Uterus (tissue), 4 donors: ENCODE measurements around the gene MUC5AC. TPM values are rescaled to one million over a fixed set of nuclear protein-coding genes. Genes with fewer than 3 reads are reported as not detected.

Experiments
- DNase-seq, 2 donors: peaks; one replicate each; pipeline ENCODE4 v3.0.0-alpha.2; 2019 to 2020
- H3K27ac ChIP-seq, 2 donors: fragments of 200-600 bp; sonication (generic); 1 replicate in 1 of 2; 2 replicates in 1 of 2; pipeline ENCODE4 v1.5.1; 2016 to 2018
- H3K27me3 ChIP-seq, 2 donors: fragments of 200-600 bp; sonication (generic); one replicate each; pipeline ENCODE4 v1.5.1; 2018 to 2019; ENCODE audit warnings: control low read depth in 1 of 2
- H3K36me3 ChIP-seq, 2 donors: fragments of 200-600 bp; sonication (generic); one replicate each; pipeline ENCODE4 v1.5.1; 2019; ENCODE audit warnings: control low read depth in 1 of 2
- H3K4me1 ChIP-seq, 2 donors: fragments of 200-600 bp; sonication (generic); one replicate each; pipeline ENCODE4 v1.5.1; 2018 to 2019; ENCODE audit warnings: control low read depth in 1 of 2
- H3K4me3 ChIP-seq, 2 donors: fragments of 200-600 bp; sonication (generic); 1 replicate in 1 of 2; 2 replicates in 1 of 2; pipeline ENCODE4 v1.5.1; 2018 to 2019; ENCODE audit warnings: mild to moderate bottlenecking in 1 of 2
- H3K9me3 ChIP-seq, 2 donors: fragments of 200-600 bp; sonication (generic); one replicate each; pipeline ENCODE4 v1.5.1; 2019; ENCODE audit warnings: control low read depth in 1 of 2
- CTCF ChIP-seq, 4 experiments: fragments of 200-600 bp in 2 of 4; fragments of 450-650 bp in 2 of 4; sonication (generic) in 2 of 4; IDR thresholded peaks; one replicate each; pipeline ENCODE4 v1.5.1; 2016 to 2019; ENCODE audit warnings: antibody characterized with exemption in 4 of 4, mild to moderate bottlenecking in 2 of 4, moderate library complexity in 1 of 4
- POLR2A ChIP-seq, 2 donors: fragments of 450-650 bp; IDR thresholded peaks; one replicate each; pipeline ENCODE4 v1.6.1; 2016; ENCODE audit warnings: antibody characterized with exemption in 2 of 2, mild to moderate bottlenecking in 1 of 2, moderate library complexity in 1 of 2
- intact Hi-C: fragments of 100-400 bp; cut with DNase I; formaldehyde crosslinking; loops from one replicate; pipeline ENCODE4 v1.15.1; 2023; ENCODE audit warnings: low total_unique reads
- total RNA-seq, 4 donors: library from RNA; depleted of rRNA in 3 of 4; stranded (reverse); fragments of >200 nt in 3 of 4; gene quantifications; one replicate each; pipeline versions ENCODE4 v1.1.0 to v1.2.4, GENCODE V29; 2014 to 2023
- donor health status: DM: yes; HTN: yes; CAD: no.

The MUC5AC gene
- total RNA-seq, 4 donors from 2014 or later: under 0.01 TPM; not detected in 3

- Histone ChIP-seq H3K9me3 (no peaks in the 10 kb centered on the region), H3K27ac (no peak overlapping the region), H3K27me3 (no peaks in the 10 kb centered on the region), H3K4me3 (no peak overlapping the region), H3K36me3 (no peaks in the 10 kb centered on the region), H3K4me1 (no peaks in the 10 kb centered on the region)
- DNase-seq: no peak
- intact Hi-C loops: no loop called here
- no peak for TF ChIP-seq CTCF (IDR thresholded peaks at IDR 0.05)
- TF ChIP-seq POLR2A (IDR thresholded peaks at IDR 0.05): no peak
These were observed 10.0 kb upstream of the MUC5AC start for GRCh38 chr11:1147792-1148191.

- DNase-seq: no peak
- intact Hi-C loops: no loop called here
These were observed 9.0 kb upstream of the MUC5AC start for GRCh38 chr11:1148752-1149180.

GRCh38 chr11:1149545-1149944 lies 8.2 kb upstream of the MUC5AC start:
- Histone ChIP-seq H3K27me3 (no peaks in the 10 kb centered on the region), H3K36me3 (no peaks in the 10 kb centered on the region), H3K4me3 (no peak overlapping the region), H3K4me1 (no peaks in the 10 kb centered on the region), H3K9me3 (no peaks in the 10 kb centered on the region), H3K27ac (no peak overlapping the region)
- TF ChIP-seq CTCF (IDR thresholded peaks at IDR 0.05) (no peak), POLR2A (IDR thresholded peaks at IDR 0.05) (no peak)
- intact Hi-C loops: no loop called here
- DNase-seq: no peak

More at GRCh38 chr11:1148752-1149180, 9.0 kb upstream of the MUC5AC start:
- no peak overlapping the region for H3K27ac ChIP-seq
- H3K27me3 ChIP-seq: no peaks in the 10 kb centered on the region
- TF ChIP-seq CTCF (IDR thresholded peaks at IDR 0.05): no peak
- TF ChIP-seq POLR2A (IDR thresholded peaks at IDR 0.05): no peak
- no peaks in the 10 kb centered on the region for H3K9me3 ChIP-seq
- H3K36me3 ChIP-seq: no peaks in the 10 kb centered on the region
- H3K4me3 ChIP-seq: no peak overlapping the region
- H3K4me1 ChIP-seq: no peaks in the 10 kb centered on the region

- H3K4me1 ChIP-seq: no peaks in the 10 kb centered on the region
- intact Hi-C loops: no loop called here
- no peak for TF ChIP-seq CTCF (IDR thresholded peaks at IDR 0.05)
- TF ChIP-seq POLR2A (IDR thresholded peaks at IDR 0.05): no peak
- no peaks in the 10 kb centered on the region for H3K27me3 ChIP-seq
- H3K4me3 ChIP-seq: no peak overlapping the region
- H3K9me3 ChIP-seq: no peaks in the 10 kb centered on the region
- DNase-seq: no peak
- no peaks in the 10 kb centered on the region for H3K36me3 ChIP-seq
- no peak overlapping the region for H3K27ac ChIP-seq
These were observed 7.6 kb upstream of the MUC5AC start for GRCh38 chr11:1150116-1150515.

GRCh38 chr11:1150769-1151365 lies 6.9 kb upstream of the MUC5AC start:
- no peaks in the 10 kb centered on the region for H3K27me3 ChIP-seq
- H3K36me3 ChIP-seq: no peaks in the 10 kb centered on the region
- H3K9me3 ChIP-seq: no peaks in the 10 kb centered on the region
- H3K27ac ChIP-seq: no peak overlapping the region
- intact Hi-C loops: no loop called here
- no peak overlapping the region for H3K4me3 ChIP-seq
- H3K4me1 ChIP-seq: no peaks in the 10 kb centered on the region
- no peak for DNase-seq
- TF ChIP-seq CTCF (IDR thresholded peaks at IDR 0.05) (no peak), POLR2A (IDR thresholded peaks at IDR 0.05) (no peak)
